Nasal cavity respiratory epithelium epithelial cell of viscerocranial mucosa (primary cell): ENCODE data around the gene ZNF678. TPM values are rescaled to one million over a fixed set of nuclear protein-coding genes. Genes with fewer than 3 reads are reported as not detected.

Experiments
- total RNA-seq: library from RNA; depleted of rRNA; stranded (reverse); fragments of >200 nt; gene quantifications from 2 replicates; pipeline ENCODE4 v1.2.3, GENCODE V29; 2014

Gene ZNF678
- total RNA-seq, result 5.1 and 7.3 TPM in 2 replicates

DNA sequence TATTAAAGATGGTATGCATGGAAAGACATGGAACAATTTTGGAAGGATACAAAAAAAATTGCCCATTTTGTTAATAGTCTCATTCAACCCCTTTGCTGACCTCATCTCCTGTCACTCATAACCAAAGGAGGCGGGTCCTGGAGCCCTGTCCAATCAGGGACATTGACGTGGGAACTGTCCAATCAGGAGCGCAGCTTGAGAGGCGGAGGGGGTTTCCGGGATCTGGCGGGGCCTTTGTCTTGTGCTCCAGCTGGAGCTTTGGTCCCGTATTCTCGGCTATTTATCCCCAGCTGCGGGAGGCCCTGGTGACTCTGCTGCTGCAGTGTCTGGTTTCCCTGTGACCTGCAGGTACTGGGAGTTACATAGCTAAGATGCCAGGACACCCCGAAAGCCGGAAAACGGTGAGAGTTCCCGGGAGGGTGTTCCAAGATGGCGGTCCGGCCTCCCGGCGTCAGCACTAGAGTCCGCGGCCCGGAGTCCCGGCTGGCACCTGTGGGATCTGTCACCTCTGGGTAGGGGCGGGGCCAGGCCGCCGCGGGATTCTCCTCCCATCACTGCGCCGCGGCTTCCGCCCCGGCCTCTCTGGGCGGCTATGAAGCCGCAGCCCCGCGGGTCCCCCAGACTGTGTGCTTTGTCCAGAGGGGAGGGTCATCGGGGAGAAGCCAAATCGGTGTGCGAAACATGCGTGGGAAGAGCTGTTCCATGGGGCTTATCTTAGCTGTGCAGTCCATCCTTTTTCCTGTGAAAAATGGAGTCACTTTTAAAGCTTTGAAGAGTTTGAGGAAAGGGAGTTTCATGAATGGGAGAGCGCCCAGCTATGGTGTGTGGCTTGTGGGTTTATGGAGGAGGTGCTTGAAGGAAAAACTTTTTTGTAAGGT lies at the start of gene ZNF678:
Gene ZNF678 (plus strand): TSS at position 233 of the 878 bp plus-strand sequence. CDS start 87,436 bp downstream, outside the sequence.

Other genes starting within 250 kb of the ZNF678 start
- 42.4 and 46.8 TPM in 2 replicates for gene CDC42BPA, start 245.1 kb upstream of the ZNF678 start, total RNA-seq
- 21.9 and 23.6 TPM in 2 replicates for gene JMJD4, start 171.7 kb downstream of the ZNF678 start, total RNA-seq
- gene SNAP47, start 171.9 kb downstream of the ZNF678 start, total RNA-seq, result 49.9 and 50.7 TPM in 2 replicates